HepG2 (cell line): ENCODE data around the gene SLC48A1. TPM values are rescaled to one million over a fixed set of nuclear protein-coding genes. Genes with fewer than 3 reads are reported as not detected.

Source experiments
- ATAC-seq: fragments of 200-7000 bp; cut with Tn5 transposase; 3 replicates; pipeline ENCODE4 v1.9.1; 2020; ENCODE audit warnings: mild to moderate bottlenecking, moderate library complexity
- BruUV-seq: library from RNA; stranded (reverse); fragments of 400-500 nt; replicated peaks from 2 replicates; lab custom pipeline; 2021; lab: Mats Ljungman, UMichigan
- CTCF ChIA-PET: fragments of 300-600 bp; formaldehyde crosslinking; extraction: SDS; loops from one replicate; lab custom pipeline; 2021; ENCODE audit warnings: low total read pairs, inconsistent platforms, low intra/inter-chr PET ratio; lab: Yijun Ruan, JAX
- POLR2A ChIA-PET: fragments of 350-600 bp; sonication (Branson Sonifier 250); formaldehyde crosslinking; loops from one replicate; lab custom pipeline; 2020; ENCODE audit warnings: antibody characterized with exemption, inconsistent platforms; lab: Yijun Ruan, JAX
- DNase-seq: peaks from one replicate; pipeline ENCODE4 v3.0.0-alpha.2; 2015; ENCODE audit warnings: low spot score
- FAIRE-seq: peaks from 3 replicates; lab custom pipeline; 2011; peaks lifted over from hg19 to GRCh38; lab: Jason Lieb, UNC
- H2AFZ ChIP-seq: one replicate; pipeline ENCODE4 v1.6.1; 2011; ENCODE audit warnings: low read length, inconsistent platforms
- H3K27ac ChIP-seq: fragments of 300-600 bp; 3 replicates; pipeline ENCODE4 v1.8.0; 2011; ENCODE audit warnings: mixed run types, mild to moderate bottlenecking, mixed read lengths, low read length, inconsistent platforms; ENCODE audit not compliant: insufficient read depth; ENCODE audit errors: extremely low read length
- H3K27me3 ChIP-seq, 2 experiments: fragments of 200-600 bp in 1 of 2; 2 replicates in 1 of 2; 3 replicates in 1 of 2; pipeline versions ENCODE4 v1.6.0 to v1.8.0; 2011; ENCODE audit warnings: low read length in 2 of 2, mild to moderate bottlenecking in 2 of 2, moderate library complexity in 2 of 2, inconsistent platforms in 1 of 2; ENCODE audit not compliant: insufficient read depth in 2 of 2, control insufficient read depth in 1 of 2
- H3K36me3 ChIP-seq, 2 experiments: fragments of 200-600 bp in 1 of 2; replicated peaks in 1 of 2; 2 replicates in 1 of 2; 3 replicates in 1 of 2; pipeline versions ENCODE4 v1.5.1 to v1.8.0; 2011; ENCODE audit warnings: low read length in 2 of 2, inconsistent platforms in 1 of 2; ENCODE audit not compliant: insufficient read depth in 2 of 2, control insufficient read depth in 1 of 2
- H3K4me1 ChIP-seq: 2 replicates; pipeline ENCODE4 v1.5.1; 2012; ENCODE audit warnings: low read length, inconsistent platforms; ENCODE audit not compliant: insufficient read depth
- H3K4me2 ChIP-seq: 2 replicates; pipeline ENCODE4 v1.6.0; 2011; ENCODE audit warnings: low read depth, low read length, inconsistent platforms
- H3K4me3 ChIP-seq, 3 experiments: fragments of 200-600 bp in 1 of 3; sonication (generic), shearing (Covaris generic) in 1 of 3; replicated peaks in 1 of 3; 2 replicates each; pipeline ENCODE4 v1.5.1; 2011 to 2016; ENCODE audit warnings: low read length in 3 of 3, inconsistent platforms in 2 of 3, low read depth in 2 of 3, mild to moderate bottlenecking in 2 of 3, control low read depth in 1 of 3, mixed read lengths in 1 of 3; ENCODE audit not compliant: insufficient read depth in 1 of 3
- H3K79me2 ChIP-seq: one replicate; pipeline ENCODE4 v1.6.1; 2011; ENCODE audit warnings: low read length, inconsistent platforms; ENCODE audit not compliant: insufficient read depth
- H3K9ac ChIP-seq: 2 replicates; pipeline ENCODE4 v1.6.0; 2011; ENCODE audit warnings: mild to moderate bottlenecking, low read depth, low read length, inconsistent platforms; ENCODE audit not compliant: insufficient read depth
- H3K9me3 ChIP-seq: 2 replicates; pipeline ENCODE4 v1.5.1; 2012; ENCODE audit warnings: mild to moderate bottlenecking, low read length
- H4K20me1 ChIP-seq: 2 replicates; pipeline ENCODE4 v1.6.0; 2011; ENCODE audit warnings: inconsistent platforms, mild to moderate bottlenecking, low read length, moderate library complexity; ENCODE audit not compliant: insufficient read depth
- GLI4 ChIP-seq: sonication (generic); formaldehyde crosslinking; IDR thresholded peaks from 2 replicates; pipeline ENCODE4 v1.5.1; 2020; ENCODE audit warnings: missing genetic modification reagents, mild to moderate bottlenecking, moderate library complexity, borderline replicate concordance
- KMT2A ChIP-seq: sonication (generic); formaldehyde crosslinking; IDR thresholded peaks from 2 replicates; pipeline ENCODE4 v1.4.0; 2020; ENCODE audit warnings: missing genetic modification reagents
- RAD21 ChIP-seq: fragments of 450-650 bp; formaldehyde crosslinking; IDR thresholded peaks from 2 replicates; pipeline ENCODE4 v1.5.0; 2020; ENCODE audit warnings: mild to moderate bottlenecking
- RCOR2 ChIP-seq: IDR thresholded peaks from 2 replicates; pipeline ENCODE4 v1.6.1; 2016; ENCODE audit warnings: missing biosample characterization, missing genetic modification reagents
- SKIL ChIP-seq: sonication (generic); formaldehyde crosslinking; IDR thresholded peaks from 2 replicates; pipeline ENCODE4 v1.8.0; 2022; ENCODE audit warnings: missing genetic modification reagents, mild to moderate bottlenecking, moderate library complexity, borderline replicate concordance
- ZEB1 ChIP-seq: IDR thresholded peaks from 2 replicates; pipeline ENCODE4 v1.6.1; 2012; ENCODE audit warnings: mild to moderate bottlenecking, low read depth, inconsistent platforms; ENCODE audit not compliant: insufficient replicate concordance
- ZNF644 ChIP-seq: IDR thresholded peaks from 2 replicates; pipeline ENCODE4 v1.6.1; 2016; ENCODE audit warnings: low read depth
- ZZZ3 ChIP-seq: sonication (generic); formaldehyde crosslinking; IDR thresholded peaks from 2 replicates; pipeline ENCODE4 v1.4.0; 2020; ENCODE audit warnings: missing genetic modification reagents, mild to moderate bottlenecking, borderline replicate concordance
- WGBS: methylation state at CpG from one replicate; pipeline ENCODE4 v1.1.6; 2017; ENCODE audit warnings: low lambda C conversion rate; 5-methylcytosine and 5-hydroxymethylcytosine counted together
- in situ Hi-C: cut with HindIII; loops from 2 replicates; pipeline ENCODE4 v1.10.0; 2017; ENCODE audit warnings: low pct_unique_long_range_greater_than_20kb; ENCODE audit not compliant: extremely low pct_ligation_motif_present
- intact Hi-C: fragments of 100-400 bp; cut with micrococcal nuclease; formaldehyde crosslinking; loops from one replicate; pipeline ENCODE4 v1.10.0; 2022; ENCODE audit not compliant: unreplicated experiment
- polyA plus RNA-seq, 8 experiments: library from polyadenylated mRNA; depleted of rRNA in 3 of 8; stranded (reverse) in 7 of 8; unstranded in 1 of 8; fragments of >200 nt; fragmentation: Illumina TruSeq in 4 of 8; extraction: Trizol in 4 of 8; gene quantifications; 2 replicates each; pipeline versions ENCODE4 v1.2.1 to v1.2.3, GENCODE V29; 2011 to 2016; ENCODE audit warnings: low read depth in 4 of 8, missing spikeins in 1 of 8, mixed read lengths in 1 of 8; ENCODE audit not compliant: insufficient read depth in 1 of 8
- total RNA-seq, 5 experiments: library from RNA; depleted of rRNA; stranded (reverse); fragments of >200 nt; fragmentation: Illumina TruSeq; extraction: Trizol; gene quantifications; 2 replicates each; pipeline ENCODE4 v1.2.3, GENCODE V29; 2016; ENCODE audit warnings: low read depth in 1 of 5
- TF ChIP-seq, protein P1 (sequence below): sonication (generic); formaldehyde crosslinking; IDR thresholded peaks from 2 replicates; pipeline ENCODE4 v1.9.0; 2021; ENCODE audit warnings: mild to moderate bottlenecking, missing genetic modification reagents
- TF ChIP-seq, protein P2 (sequence below): sonication (generic); formaldehyde crosslinking; IDR thresholded peaks from 2 replicates; pipeline ENCODE4 v1.4.0; 2020; ENCODE audit warnings: mild to moderate bottlenecking, missing genetic modification reagents

Gene SLC48A1
- total and polyA plus RNA-seq, 2 of the 13 experiments (the other 11 are each of a cell fraction or from before 2014, with no cell fraction given) = 2.2 to 3.7 TPM

DNA sequence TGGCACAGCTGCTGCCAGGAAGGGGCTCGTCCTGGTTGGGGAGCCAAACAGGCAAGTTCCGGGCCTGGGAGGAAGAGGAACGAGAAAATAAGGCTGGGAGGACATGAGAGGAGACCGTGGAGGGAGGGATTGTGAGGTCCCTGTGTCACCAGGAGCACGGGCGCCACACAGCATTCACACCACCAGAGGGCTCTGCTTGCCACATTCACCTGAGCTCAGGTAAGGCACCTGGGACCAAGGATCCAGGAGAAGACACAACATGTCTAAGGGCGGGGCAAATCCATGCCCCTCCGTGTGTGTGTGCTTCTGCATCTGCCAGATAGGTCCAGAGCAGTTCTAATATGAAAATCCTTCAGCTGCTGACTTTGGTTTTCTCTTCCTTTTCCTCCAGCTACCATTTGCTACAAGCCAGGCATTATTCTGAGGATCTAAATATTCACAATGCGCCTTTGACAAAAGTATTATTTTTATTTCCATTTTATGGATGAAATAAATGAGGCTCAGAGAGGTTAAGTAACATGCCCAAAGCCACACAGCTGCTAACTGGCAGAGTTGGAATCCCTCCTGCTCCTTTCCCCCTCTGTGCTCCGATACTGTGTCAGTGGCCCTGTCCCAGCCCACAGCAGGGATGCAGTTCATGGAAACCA lies 28.9 kb upstream of the SLC48A1 start:
- Histone ChIP-seq H2AFZ (no peak overlapping the region), H4K20me1 (no peaks in the 10 kb centered on the region), H3K27ac (no peak overlapping the region), H3K79me2 (no peaks in the 10 kb centered on the region), H3K27me3 (peaks cover 16 to 57% of the 10 kb centered on the region in 2 experiments; a peak in 4 of 5 replicates), H3K9me3 (no peaks in the 10 kb centered on the region), H3K4me1 (peaks cover 20% of the 10 kb centered on the region), H3K36me3 (no peaks in the 10 kb centered on the region), H3K9ac (no peak overlapping the region), H3K4me3 (no peak overlapping the region), H3K4me2 (no peak overlapping the region)
- WGBS = 12% methylated on average over 10 of the region's 10 CpGs
- intact Hi-C loops (no loop called here), in situ Hi-C loops (loop anchor here (5.0 kb wide), 1 partner anchor 33 kb away; no protein-coding TSS in a partner anchor)
- DNase-seq (peak; percentile 25), FAIRE-seq (no peak), ATAC-seq (peak; percentile 25; the same call in 1 of the 3 replicates)
- no TSS peak for BruUV-seq
- ChIA-PET CTCF (interaction anchor here (2.0 to 3.8 kb wide), 3 partner anchors 23 to 94 kb away, joined by 15 to 21 read pairs (median 16); no protein-coding TSS in a partner anchor), POLR2A (no interaction called here)
- TF ChIP-seq SKIL (CRISPR knock-in tag) (no peak), KMT2A (CRISPR knock-in tag) (no peak), ZEB1 (peak; percentile 99), GLI4 (no peak), RAD21 (CRISPR knock-in tag) (peak; percentile 35; the same call in 1 of the 2 replicates), RCOR2 (CRISPR knock-in tag) (no peak), ZZZ3 (CRISPR knock-in tag) (no peak), ZNF644 (CRISPR knock-in tag) (no peak)
- TF ChIP-seq, protein P1, sequence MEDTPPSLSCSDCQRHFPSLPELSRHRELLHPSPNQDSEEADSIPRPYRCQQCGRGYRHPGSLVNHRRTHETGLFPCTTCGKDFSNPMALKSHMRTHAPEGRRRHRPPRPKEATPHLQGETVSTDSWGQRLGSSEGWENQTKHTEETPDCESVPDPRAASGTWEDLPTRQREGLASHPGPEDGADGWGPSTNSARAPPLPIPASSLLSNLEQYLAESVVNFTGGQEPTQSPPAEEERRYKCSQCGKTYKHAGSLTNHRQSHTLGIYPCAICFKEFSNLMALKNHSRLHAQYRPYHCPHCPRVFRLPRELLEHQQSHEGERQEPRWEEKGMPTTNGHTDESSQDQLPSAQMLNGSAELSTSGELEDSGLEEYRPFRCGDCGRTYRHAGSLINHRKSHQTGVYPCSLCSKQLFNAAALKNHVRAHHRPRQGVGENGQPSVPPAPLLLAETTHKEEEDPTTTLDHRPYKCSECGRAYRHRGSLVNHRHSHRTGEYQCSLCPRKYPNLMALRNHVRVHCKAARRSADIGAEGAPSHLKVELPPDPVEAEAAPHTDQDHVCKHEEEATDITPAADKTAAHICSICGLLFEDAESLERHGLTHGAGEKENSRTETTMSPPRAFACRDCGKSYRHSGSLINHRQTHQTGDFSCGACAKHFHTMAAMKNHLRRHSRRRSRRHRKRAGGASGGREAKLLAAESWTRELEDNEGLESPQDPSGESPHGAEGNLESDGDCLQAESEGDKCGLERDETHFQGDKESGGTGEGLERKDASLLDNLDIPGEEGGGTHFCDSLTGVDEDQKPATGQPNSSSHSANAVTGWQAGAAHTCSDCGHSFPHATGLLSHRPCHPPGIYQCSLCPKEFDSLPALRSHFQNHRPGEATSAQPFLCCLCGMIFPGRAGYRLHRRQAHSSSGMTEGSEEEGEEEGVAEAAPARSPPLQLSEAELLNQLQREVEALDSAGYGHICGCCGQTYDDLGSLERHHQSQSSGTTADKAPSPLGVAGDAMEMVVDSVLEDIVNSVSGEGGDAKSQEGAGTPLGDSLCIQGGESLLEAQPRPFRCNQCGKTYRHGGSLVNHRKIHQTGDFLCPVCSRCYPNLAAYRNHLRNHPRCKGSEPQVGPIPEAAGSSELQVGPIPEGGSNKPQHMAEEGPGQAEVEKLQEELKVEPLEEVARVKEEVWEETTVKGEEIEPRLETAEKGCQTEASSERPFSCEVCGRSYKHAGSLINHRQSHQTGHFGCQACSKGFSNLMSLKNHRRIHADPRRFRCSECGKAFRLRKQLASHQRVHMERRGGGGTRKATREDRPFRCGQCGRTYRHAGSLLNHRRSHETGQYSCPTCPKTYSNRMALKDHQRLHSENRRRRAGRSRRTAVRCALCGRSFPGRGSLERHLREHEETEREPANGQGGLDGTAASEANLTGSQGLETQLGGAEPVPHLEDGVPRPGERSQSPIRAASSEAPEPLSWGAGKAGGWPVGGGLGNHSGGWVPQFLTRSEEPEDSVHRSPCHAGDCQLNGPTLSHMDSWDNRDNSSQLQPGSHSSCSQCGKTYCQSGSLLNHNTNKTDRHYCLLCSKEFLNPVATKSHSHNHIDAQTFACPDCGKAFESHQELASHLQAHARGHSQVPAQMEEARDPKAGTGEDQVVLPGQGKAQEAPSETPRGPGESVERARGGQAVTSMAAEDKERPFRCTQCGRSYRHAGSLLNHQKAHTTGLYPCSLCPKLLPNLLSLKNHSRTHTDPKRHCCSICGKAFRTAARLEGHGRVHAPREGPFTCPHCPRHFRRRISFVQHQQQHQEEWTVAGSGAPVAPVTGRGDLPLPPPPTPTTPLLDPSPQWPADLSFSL = no peak
- TF ChIP-seq, protein P2, sequence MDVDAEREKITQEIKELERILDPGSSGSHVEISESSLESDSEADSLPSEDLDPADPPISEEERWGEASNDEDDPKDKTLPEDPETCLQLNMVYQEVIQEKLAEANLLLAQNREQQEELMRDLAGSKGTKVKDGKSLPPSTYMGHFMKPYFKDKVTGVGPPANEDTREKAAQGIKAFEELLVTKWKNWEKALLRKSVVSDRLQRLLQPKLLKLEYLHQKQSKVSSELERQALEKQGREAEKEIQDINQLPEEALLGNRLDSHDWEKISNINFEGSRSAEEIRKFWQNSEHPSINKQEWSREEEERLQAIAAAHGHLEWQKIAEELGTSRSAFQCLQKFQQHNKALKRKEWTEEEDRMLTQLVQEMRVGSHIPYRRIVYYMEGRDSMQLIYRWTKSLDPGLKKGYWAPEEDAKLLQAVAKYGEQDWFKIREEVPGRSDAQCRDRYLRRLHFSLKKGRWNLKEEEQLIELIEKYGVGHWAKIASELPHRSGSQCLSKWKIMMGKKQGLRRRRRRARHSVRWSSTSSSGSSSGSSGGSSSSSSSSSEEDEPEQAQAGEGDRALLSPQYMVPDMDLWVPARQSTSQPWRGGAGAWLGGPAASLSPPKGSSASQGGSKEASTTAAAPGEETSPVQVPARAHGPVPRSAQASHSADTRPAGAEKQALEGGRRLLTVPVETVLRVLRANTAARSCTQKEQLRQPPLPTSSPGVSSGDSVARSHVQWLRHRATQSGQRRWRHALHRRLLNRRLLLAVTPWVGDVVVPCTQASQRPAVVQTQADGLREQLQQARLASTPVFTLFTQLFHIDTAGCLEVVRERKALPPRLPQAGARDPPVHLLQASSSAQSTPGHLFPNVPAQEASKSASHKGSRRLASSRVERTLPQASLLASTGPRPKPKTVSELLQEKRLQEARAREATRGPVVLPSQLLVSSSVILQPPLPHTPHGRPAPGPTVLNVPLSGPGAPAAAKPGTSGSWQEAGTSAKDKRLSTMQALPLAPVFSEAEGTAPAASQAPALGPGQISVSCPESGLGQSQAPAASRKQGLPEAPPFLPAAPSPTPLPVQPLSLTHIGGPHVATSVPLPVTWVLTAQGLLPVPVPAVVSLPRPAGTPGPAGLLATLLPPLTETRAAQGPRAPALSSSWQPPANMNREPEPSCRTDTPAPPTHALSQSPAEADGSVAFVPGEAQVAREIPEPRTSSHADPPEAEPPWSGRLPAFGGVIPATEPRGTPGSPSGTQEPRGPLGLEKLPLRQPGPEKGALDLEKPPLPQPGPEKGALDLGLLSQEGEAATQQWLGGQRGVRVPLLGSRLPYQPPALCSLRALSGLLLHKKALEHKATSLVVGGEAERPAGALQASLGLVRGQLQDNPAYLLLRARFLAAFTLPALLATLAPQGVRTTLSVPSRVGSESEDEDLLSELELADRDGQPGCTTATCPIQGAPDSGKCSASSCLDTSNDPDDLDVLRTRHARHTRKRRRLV (CRISPR knock-in tag) = no peak
